Measurements from ENCODE around the gene TLL1. TPM values are rescaled to one million over a fixed set of nuclear protein-coding genes. Genes with fewer than 3 reads are reported as not detected.

Gene TLL1
- total RNA-seq, 3 donors from 2014 or later = 4.0 to 11.5 (median 4.3) TPM

GRCh38 chr4:166134285-166134684, 261.2 kb downstream of the TLL1 start:
- TF ChIP-seq POLR2AphosphoS5 (IDR thresholded peaks at IDR 0.05) = no peak
- no peak for TF ChIP-seq POLR2A (IDR thresholded peaks at IDR 0.05)
- H3K4me1 ChIP-seq = no peaks in the 10 kb centered on the region
- no peaks in the 10 kb centered on the region for H3K36me3 ChIP-seq
- no peak for DNase-seq (ENCODE audit: low spot score in 2 of 2)
- H3K27me3 ChIP-seq = no peaks in the 10 kb centered on the region
- H3K4me3 ChIP-seq = no peak overlapping the region
- H3K27ac ChIP-seq = no peak overlapping the region
- intact Hi-C loops (cut with DNase I; ENCODE audit: low total_unique reads) = no loop called here
- H3K9me3 ChIP-seq = peaks cover 0 to 4% of the 10 kb centered on the region in 2 donors

- Histone ChIP-seq H3K4me3 (no peak overlapping the region), H3K27me3 (no peaks in the 10 kb centered on the region), H3K4me1 (no peaks in the 10 kb centered on the region), H3K9me3 (no peaks in the 10 kb centered on the region), H3K36me3 (no peaks in the 10 kb centered on the region), H3K27ac (no peak overlapping the region)
- TF ChIP-seq, protein P1, sequence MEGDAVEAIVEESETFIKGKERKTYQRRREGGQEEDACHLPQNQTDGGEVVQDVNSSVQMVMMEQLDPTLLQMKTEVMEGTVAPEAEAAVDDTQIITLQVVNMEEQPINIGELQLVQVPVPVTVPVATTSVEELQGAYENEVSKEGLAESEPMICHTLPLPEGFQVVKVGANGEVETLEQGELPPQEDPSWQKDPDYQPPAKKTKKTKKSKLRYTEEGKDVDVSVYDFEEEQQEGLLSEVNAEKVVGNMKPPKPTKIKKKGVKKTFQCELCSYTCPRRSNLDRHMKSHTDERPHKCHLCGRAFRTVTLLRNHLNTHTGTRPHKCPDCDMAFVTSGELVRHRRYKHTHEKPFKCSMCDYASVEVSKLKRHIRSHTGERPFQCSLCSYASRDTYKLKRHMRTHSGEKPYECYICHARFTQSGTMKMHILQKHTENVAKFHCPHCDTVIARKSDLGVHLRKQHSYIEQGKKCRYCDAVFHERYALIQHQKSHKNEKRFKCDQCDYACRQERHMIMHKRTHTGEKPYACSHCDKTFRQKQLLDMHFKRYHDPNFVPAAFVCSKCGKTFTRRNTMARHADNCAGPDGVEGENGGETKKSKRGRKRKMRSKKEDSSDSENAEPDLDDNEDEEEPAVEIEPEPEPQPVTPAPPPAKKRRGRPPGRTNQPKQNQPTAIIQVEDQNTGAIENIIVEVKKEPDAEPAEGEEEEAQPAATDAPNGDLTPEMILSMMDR (IDR thresholded peaks at IDR 0.05) = no peak
- TF ChIP-seq POLR2AphosphoS5 (IDR thresholded peaks at IDR 0.05) = no peak
- TF ChIP-seq POLR2A (IDR thresholded peaks at IDR 0.05) = no peak
- no peak for DNase-seq (ENCODE audit: low spot score in 2 of 2)
- intact Hi-C loops (cut with DNase I; ENCODE audit: low total_unique reads) = no loop called here
Observed at GRCh38 chr4:166140951-166141350, 267.9 kb downstream of the TLL1 start.

GRCh38 chr4:166143227-166143626, 270.2 kb downstream of the TLL1 start:
- H3K9me3 ChIP-seq = no peaks in the 10 kb centered on the region
- no peaks in the 10 kb centered on the region for H3K4me1 ChIP-seq
- intact Hi-C loops (cut with DNase I; ENCODE audit: low total_unique reads) = no loop called here
- H3K36me3 ChIP-seq = no peaks in the 10 kb centered on the region
- no peaks in the 10 kb centered on the region for H3K27me3 ChIP-seq
- no peak for DNase-seq (ENCODE audit: low spot score in 2 of 2)
- no peak overlapping the region for H3K27ac ChIP-seq
- TF ChIP-seq, protein P1 (IDR thresholded peaks at IDR 0.05) = no peak
- no peak overlapping the region for H3K4me3 ChIP-seq

DNA sequence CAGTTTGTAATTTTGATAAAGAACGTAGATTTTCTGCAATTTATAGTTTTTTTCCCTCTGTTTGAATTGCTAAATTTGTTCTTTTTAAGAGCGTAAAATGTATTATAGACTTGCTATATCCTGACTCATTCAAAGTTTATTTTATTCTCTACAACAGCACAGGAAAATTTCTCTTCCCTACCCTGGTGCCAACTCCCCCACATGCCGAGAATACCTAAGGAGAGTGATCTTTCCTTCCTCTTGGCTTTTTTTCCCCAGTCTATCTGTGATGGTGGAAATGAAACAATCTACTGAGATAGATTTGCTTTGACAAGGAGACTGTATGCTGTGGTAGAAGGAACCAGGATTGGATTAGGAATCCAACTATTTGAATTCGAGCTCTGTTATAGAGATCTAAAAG, 271.6 kb downstream of the TLL1 start:
- no peak overlapping the region for H3K4me3 ChIP-seq
- DNase-seq (ENCODE audit: low spot score in 2 of 2) = no peak
- intact Hi-C loops (cut with DNase I; ENCODE audit: low total_unique reads) = no loop called here
- no peaks in the 10 kb centered on the region for H3K9me3 ChIP-seq
- H3K4me1 ChIP-seq = no peaks in the 10 kb centered on the region
- H3K27me3 ChIP-seq = no peaks in the 10 kb centered on the region
- H3K27ac ChIP-seq = no peak overlapping the region
- no peak for TF ChIP-seq POLR2A (IDR thresholded peaks at IDR 0.05)
- TF ChIP-seq, protein P1 (IDR thresholded peaks at IDR 0.05) = no peak
- no peak for TF ChIP-seq POLR2AphosphoS5 (IDR thresholded peaks at IDR 0.05)
- no peaks in the 10 kb centered on the region for H3K36me3 ChIP-seq

DNA sequence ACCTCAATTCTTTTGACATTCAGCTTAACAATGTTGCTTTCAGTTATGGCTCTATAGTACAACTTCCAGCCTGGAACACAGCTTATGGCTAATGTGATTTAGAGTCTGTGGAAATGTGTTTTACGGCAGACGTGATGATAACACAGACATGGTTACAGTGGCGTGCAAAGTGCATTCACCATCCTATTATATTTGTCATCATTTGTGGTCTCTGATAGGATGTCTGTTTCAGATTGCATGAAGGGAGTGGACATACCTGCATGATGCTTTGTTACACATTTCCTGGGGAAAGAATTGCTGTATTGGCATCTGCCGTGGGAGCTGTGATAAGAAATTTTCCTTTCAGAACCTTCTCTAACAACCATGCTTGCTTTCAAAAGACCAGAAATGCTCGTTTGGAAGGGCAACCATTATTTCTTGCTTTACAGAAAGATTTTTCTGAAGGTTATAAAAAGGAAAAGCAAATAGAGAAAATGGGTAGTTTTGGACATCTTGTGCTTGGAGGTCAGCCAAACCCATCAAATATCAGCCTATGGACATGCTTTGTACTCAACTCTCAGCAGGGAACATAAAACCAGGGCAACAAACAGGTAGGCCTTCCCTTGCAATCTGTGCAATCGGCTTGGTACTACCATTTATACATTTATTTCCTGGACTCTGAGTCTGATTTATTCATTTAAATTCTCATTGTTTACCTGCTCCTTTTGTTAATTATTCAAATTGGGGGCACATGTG, 273.9 kb downstream of the TLL1 start:
- Histone ChIP-seq H3K9me3 (no peaks in the 10 kb centered on the region), H3K4me1 (no peaks in the 10 kb centered on the region), H3K27ac (no peak overlapping the region), H3K4me3 (no peak overlapping the region), H3K36me3 (no peaks in the 10 kb centered on the region), H3K27me3 (no peaks in the 10 kb centered on the region)
- DNase-seq (ENCODE audit: low spot score in 2 of 2) = no peak
- TF ChIP-seq, protein P1 (IDR thresholded peaks at IDR 0.05) = no peak
- no peak for TF ChIP-seq POLR2AphosphoS5 (IDR thresholded peaks at IDR 0.05)
- no peak for TF ChIP-seq POLR2A (IDR thresholded peaks at IDR 0.05)
- intact Hi-C loops (cut with DNase I; ENCODE audit: low total_unique reads) = no loop called here

Measured in breast epithelium (tissue), 4 donors.